ENCODE data around the gene RPA1.

Gene RPA1

GRCh38 chr17:1912146-1912545 lies 82.3 kb downstream of the RPA1 start:
- no peak for FAIRE-seq

- FAIRE-seq = no peak
Measured at GRCh38 chr17:1913702-1914101, 83.9 kb downstream of the RPA1 start.

GRCh38 chr17:1914661-1915083 lies 84.9 kb downstream of the RPA1 start:
- no peak for FAIRE-seq

GRCh38 chr17:1915889-1916288 lies 86.1 kb downstream of the RPA1 start:
- no peak for FAIRE-seq

- FAIRE-seq = no peak
Measured at GRCh38 chr17:1916316-1916715, 86.5 kb downstream of the RPA1 start.

GRCh38 chr17:1916963-1917715 lies 87.3 kb downstream of the RPA1 start:
- no peak for FAIRE-seq

GRCh38 chr17:1918346-1919162 lies 88.7 kb downstream of the RPA1 start:
- no peak for FAIRE-seq

GRCh38 chr17:1919201-1919600 lies 89.4 kb downstream of the RPA1 start:
- FAIRE-seq = no peak

- no peak for FAIRE-seq
Measured at GRCh38 chr17:1920948-1921351, 91.1 kb downstream of the RPA1 start.

- no peak for FAIRE-seq
Measured at GRCh38 chr17:1928976-1929375, 99.2 kb downstream of the RPA1 start.

- FAIRE-seq = no peak
Measured at GRCh38 chr17:1930337-1930645, 100.5 kb downstream of the RPA1 start.

GRCh38 chr17:1931844-1932579 lies 102.2 kb downstream of the RPA1 start:
- FAIRE-seq = no peak

- no peak for FAIRE-seq
Measured at GRCh38 chr17:1933875-1934715, 104.3 kb downstream of the RPA1 start.

GRCh38 chr17:1934901-1935300 lies 105.1 kb downstream of the RPA1 start:
- FAIRE-seq = no peak

- FAIRE-seq = no peak
Measured at GRCh38 chr17:1936766-1937165, 107.0 kb downstream of the RPA1 start.

- FAIRE-seq = no peak
Measured at GRCh38 chr17:1937461-1937860, 107.7 kb downstream of the RPA1 start.

- no peak for FAIRE-seq
Measured at GRCh38 chr17:1939981-1940809, 110.4 kb downstream of the RPA1 start.

- no peak for FAIRE-seq
Measured at GRCh38 chr17:1940810-1941185, 111.0 kb downstream of the RPA1 start.

- FAIRE-seq = no peak
Measured at GRCh38 chr17:1941272-1942065, 111.7 kb downstream of the RPA1 start.

- FAIRE-seq = no peak
Measured at GRCh38 chr17:1942066-1942365, 112.2 kb downstream of the RPA1 start.
